SK-N-SH (cell line): ENCODE results near the gene NTHL1.

ENCODE experiments used
- CTCF ChIP-seq: fragments of 200-600 bp; sonication (generic); IDR thresholded peaks from 2 replicates; pipeline ENCODE4 v1.6.1; 2017; ENCODE audit warnings: antibody characterized with exemption, mild to moderate bottlenecking, moderate library complexity
- FOSL2 ChIP-seq: IDR thresholded peaks from 2 replicates; pipeline ENCODE4 v1.4.0; 2012; ENCODE audit warnings: low read depth, mild to moderate bottlenecking, moderate library complexity, borderline replicate concordance
- MAX ChIP-seq: IDR thresholded peaks from 2 replicates; pipeline ENCODE4 v1.4.0; 2012; ENCODE audit warnings: low read depth
- RAD21 ChIP-seq: IDR thresholded peaks from 2 replicates; pipeline ENCODE4 v1.6.1; 2012; ENCODE audit warnings: mild to moderate bottlenecking, low read length
- USF1 ChIP-seq: IDR thresholded peaks from 2 replicates; pipeline ENCODE4 v1.4.0; 2012; ENCODE audit warnings: low read depth, borderline replicate concordance
- YY1 ChIP-seq: IDR thresholded peaks from 2 replicates; pipeline ENCODE4 v1.4.0; 2012; ENCODE audit warnings: low read depth, mild to moderate bottlenecking

GRCh38 chr16:2001456-2002355, 45.9 kb downstream of the NTHL1 start:
- no peak for TF ChIP-seq CTCF
- TF ChIP-seq YY1 = no peak
- TF ChIP-seq MAX = no peak
- no peak for TF ChIP-seq FOSL2
- no peak for TF ChIP-seq RAD21
- TF ChIP-seq USF1 = no peak
